ENCODE data around the gene AHRR.

Gene AHRR

GRCh38 chr5:431001-431710 lies 109.6 kb downstream of the AHRR start:
- peak; percentile 28 for DNase-seq

GRCh38 chr5:431711-432050 lies 110.2 kb downstream of the AHRR start:
- DNase-seq: no peak

GRCh38 chr5:432201-432927 lies 110.8 kb downstream of the AHRR start:
- no peak for DNase-seq

- no peak for DNase-seq
Observed at GRCh38 chr5:432928-433791, 111.6 kb downstream of the AHRR start.

GRCh38 chr5:433836-434235 lies 112.3 kb downstream of the AHRR start:
- no peak for DNase-seq

GRCh38 chr5:434443-435146 lies 113.1 kb downstream of the AHRR start:
- no peak for DNase-seq

- no peak for DNase-seq
Observed at GRCh38 chr5:435156-435790, 113.8 kb downstream of the AHRR start.

GRCh38 chr5:435961-436640 lies 114.6 kb downstream of the AHRR start:
- DNase-seq: no peak

- no peak for DNase-seq
Observed at GRCh38 chr5:436641-436975, 115.1 kb downstream of the AHRR start.

GRCh38 chr5:437281-437771 lies 115.8 kb downstream of the AHRR start:
- DNase-seq: no peak

- no peak for DNase-seq
Observed at GRCh38 chr5:438481-438981, 117.0 kb downstream of the AHRR start.

GRCh38 chr5:439181-439580 lies 117.7 kb downstream of the AHRR start:
- DNase-seq: no peak

- no peak for DNase-seq
Observed at GRCh38 chr5:439636-440035, 118.1 kb downstream of the AHRR start.

GRCh38 chr5:440401-441201 lies 119.1 kb downstream of the AHRR start:
- DNase-seq: no peak

- no peak for DNase-seq
Observed at GRCh38 chr5:441996-442334, 120.5 kb downstream of the AHRR start.

- peak; percentile 65 for DNase-seq
Observed at GRCh38 chr5:442335-443238, 121.1 kb downstream of the AHRR start, which contains the start of gene EXOC3. Gene EXOC3 (plus strand): TSS chr5:443176. CDS start chr5:446206, 3,030 bp downstream.

- DNase-seq: peak; percentile 57
Observed at GRCh38 chr5:443239-444151, 122.0 kb downstream of the AHRR start.

GRCh38 chr5:444226-444625 lies 122.7 kb downstream of the AHRR start:
- DNase-seq: no peak

- no peak for DNase-seq
Observed at GRCh38 chr5:445591-445990, 124.1 kb downstream of the AHRR start.

Measured in stimulated activated naive CD4-positive, alpha-beta T cell treated with Interleukin-2 at 50 U/mL for 16 hours (primary cell).